Cardiac fibroblast (primary cell): ENCODE data around the gene SRSF7.

Experiments
- DNase-seq, 2 donors: peaks; one replicate each; pipeline versions ENCODE4 v3.0.0 to v3.0.0-alpha.2; 2010; ENCODE audit warnings: low read depth in 2 of 2
- H3K4me3 ChIP-seq, 2 donors: replicated peaks in 1 of 2; 1 replicate in 1 of 2; 2 replicates in 1 of 2; pipeline ENCODE4 v1.5.1; 2011; ENCODE audit warnings: low read depth in 2 of 2, low read length in 2 of 2, mild to moderate bottlenecking in 2 of 2, moderate library complexity in 1 of 2
- TF ChIP-seq, protein P1 (sequence below): IDR thresholded peaks from one replicate; pipeline ENCODE4 v1.5.1; 2011; ENCODE audit warnings: low read depth, mild to moderate bottlenecking, low read length, inconsistent platforms

SRSF7 gene

GRCh38 chr2:38697116-38697840 is 53.9 kb downstream of the SRSF7 start:
- no peak overlapping the region for H3K4me3 ChIP-seq
- no peak for DNase-seq

More at GRCh38 chr2:38697116-38697840, 53.9 kb downstream of the SRSF7 start:
- TF ChIP-seq, protein P1, sequence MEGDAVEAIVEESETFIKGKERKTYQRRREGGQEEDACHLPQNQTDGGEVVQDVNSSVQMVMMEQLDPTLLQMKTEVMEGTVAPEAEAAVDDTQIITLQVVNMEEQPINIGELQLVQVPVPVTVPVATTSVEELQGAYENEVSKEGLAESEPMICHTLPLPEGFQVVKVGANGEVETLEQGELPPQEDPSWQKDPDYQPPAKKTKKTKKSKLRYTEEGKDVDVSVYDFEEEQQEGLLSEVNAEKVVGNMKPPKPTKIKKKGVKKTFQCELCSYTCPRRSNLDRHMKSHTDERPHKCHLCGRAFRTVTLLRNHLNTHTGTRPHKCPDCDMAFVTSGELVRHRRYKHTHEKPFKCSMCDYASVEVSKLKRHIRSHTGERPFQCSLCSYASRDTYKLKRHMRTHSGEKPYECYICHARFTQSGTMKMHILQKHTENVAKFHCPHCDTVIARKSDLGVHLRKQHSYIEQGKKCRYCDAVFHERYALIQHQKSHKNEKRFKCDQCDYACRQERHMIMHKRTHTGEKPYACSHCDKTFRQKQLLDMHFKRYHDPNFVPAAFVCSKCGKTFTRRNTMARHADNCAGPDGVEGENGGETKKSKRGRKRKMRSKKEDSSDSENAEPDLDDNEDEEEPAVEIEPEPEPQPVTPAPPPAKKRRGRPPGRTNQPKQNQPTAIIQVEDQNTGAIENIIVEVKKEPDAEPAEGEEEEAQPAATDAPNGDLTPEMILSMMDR: no peak
